HG02981 (cell line): Measurements from ENCODE around the gene ELFN1.

Experiments used
- ATAC-seq: cut with Tn5 transposase; IDR thresholded peaks from one replicate; pipeline ENCODE4 v1.9.1; 2021; ENCODE audit warnings: mild to moderate bottlenecking, moderate library complexity; ENCODE audit not compliant: unreplicated experiment

ELFN1 gene

DNA sequence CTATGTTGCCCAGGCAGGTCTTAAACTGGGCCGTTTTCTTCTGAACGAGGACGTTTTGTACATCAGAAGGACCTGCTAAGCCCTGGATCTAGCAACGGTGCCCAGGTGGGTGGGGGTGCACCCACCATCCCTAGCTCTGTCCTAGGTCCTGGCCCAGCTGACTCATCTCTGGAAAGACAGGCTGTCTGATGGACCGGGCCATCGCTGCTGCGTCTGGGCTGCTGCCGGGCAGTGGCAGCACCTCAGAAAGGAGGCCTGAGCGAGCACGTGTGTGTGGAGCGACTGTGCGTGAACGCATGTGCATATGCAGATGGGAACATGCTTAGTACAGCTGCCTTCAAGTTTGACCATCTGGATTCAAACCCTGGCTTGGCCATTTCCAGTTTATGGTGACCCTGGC lies 7.3 kb upstream of the ELFN1 start:
- no peak for ATAC-seq

- ATAC-seq, result no peak
Observed at GRCh38 chr7:1663223-1663622, 6.9 kb upstream of the ELFN1 start.

GRCh38 chr7:1663857-1664651 lies 6.0 kb upstream of the ELFN1 start:
- ATAC-seq, result no peak

DNA sequence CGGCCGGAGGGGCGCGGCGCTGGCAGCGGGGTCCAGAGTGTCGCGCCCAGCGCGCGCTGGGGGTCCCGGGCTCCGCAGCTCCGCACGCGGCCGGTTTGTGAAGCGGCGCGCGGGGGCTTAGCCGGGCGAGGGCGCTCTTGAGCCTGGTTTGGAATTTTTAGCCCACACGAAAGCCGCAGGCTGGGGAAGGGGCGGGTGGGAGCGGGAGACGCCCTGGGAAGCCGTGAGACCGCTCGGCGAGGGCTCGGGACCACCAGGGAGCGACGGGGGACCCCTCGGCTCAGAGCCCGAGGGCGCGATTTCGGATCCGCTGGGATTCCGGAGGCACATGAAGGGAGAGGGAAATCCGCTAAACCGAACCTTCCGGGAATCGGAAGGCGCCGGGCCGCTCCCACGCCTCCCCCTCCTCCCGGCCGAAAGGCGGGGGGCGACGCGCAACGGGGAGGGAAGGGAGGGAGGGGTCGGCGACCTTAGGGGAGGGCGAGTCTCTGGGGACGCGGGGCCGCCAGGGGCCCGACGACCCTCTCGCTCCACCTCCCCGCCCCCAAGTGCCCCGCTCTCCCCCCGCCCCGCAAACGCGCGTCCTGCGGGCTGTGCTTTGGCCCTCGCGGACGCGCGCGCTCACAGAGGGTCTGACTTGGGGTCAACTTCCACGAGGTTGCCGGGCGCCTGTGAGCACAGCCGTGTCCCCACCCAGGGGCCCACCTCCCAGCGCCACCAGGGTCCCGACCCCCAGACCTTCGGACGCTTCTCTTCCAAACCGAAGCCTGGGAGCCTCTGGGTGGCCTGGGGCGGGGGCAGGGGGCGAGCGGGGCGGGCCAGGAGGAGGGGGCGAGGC lies 5.1 kb upstream of the ELFN1 start:
- no peak for ATAC-seq

DNA sequence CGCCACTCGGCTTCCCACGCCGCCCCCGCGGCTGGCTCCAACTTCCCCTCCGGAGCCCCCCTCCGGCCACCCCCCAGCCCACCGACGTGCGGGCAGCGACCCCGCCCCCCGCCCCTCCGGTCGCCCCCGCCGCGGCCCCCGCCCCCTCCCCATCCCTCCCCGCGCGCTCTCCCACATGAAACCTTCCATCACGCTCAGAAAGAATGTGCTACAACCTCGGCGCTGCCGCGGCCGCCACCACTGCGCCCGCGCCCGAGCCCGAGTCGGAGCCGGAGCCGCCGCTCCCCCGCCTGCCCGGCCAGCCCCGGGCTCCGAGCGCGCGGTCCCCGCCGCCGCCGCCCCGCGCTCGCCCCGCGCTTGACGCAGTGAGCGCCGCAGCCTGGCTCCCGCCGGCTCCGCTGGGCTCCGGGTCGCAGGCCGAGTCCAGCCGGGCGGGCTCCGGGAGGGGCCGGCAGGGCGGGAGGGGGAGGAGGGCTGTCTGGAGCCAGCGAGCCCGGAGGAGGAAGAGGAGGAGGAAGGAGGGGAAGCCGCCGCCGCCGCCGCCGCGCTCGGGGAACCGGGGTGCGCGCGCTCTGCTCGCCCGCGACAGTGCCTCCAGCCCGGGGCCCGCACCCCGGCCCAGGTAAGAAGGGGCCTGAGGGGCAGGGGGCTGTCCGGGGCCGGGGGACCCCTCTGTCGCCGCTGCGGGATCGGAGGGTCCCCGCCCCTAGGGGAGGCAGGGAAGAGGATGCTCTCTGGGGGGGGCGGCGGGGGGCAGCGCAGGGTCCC lies 4.3 kb upstream of the ELFN1 start:
- ATAC-seq, result no peak

DNA sequence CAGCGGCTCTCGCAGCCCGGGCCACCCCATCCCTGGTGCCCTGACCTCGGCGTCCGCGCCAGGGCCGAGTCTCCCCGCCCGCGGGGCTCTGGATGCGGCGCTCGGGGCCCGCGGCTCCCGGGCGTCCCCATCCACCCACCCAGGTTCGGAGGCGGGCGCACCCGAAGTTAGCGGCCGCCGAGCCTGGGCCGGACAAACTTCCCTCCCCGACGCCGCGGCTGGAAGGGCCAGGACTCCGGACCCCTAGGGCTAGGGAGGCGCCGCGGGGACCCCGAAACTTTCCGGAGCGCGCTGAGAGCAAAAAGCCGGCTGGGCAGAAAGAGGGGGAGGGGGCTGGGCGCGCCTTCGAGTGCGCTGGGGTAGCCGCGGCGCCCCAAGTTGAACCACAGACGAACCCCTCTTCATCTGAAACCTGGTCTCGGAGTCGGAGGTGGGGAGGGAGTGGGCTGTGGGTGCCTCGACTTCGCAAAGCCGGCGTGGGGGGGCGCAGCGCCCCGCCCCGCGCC lies 3.7 kb upstream of the ELFN1 start:
- ATAC-seq, result no peak

GRCh38 chr7:1666823-1667565 lies 3.1 kb upstream of the ELFN1 start:
- ATAC-seq, result no peak

DNA sequence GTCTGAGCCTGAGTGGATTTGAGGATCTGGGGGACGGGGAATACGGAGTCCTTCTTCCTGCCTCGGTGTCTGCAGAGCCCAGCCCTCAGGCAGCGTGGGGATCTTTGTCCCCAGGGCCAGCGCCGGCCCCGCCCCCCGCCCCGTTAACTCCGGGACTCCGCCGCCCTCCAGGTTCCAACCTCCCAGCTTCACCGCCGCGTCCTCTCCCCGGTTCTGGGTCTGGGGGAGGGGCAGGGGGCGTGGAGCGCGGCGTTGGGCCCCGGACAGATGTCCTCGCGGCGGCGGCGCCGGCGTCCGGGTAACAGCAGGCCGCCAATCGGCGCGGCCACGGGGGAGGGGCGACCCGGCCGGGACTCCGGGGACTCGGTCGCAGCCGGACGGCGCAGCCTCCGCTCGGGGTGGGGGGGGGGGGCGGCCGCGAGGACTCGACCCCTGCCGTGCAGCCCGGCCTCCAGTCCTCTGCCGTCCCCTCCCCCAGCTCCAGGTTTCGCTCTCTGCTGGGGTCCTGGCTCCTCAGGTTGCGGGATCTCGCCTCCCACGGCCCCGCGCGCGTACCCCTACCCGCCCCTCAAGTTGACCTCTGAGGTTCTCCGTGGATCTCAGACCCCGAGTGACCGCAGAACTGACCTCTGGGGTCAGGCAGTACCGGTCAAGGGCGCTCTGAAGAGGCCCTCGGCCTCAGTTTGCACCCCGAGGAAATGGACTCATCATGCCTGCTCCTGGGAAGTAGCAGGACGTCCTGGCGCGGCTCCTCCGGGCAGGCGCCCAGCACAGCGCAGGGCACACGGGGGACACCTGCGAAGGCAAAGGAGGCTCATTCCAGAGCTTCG lies 2.3 kb upstream of the ELFN1 start:
- ATAC-seq, result no peak

GRCh38 chr7:1668396-1669063 lies 1.5 kb upstream of the ELFN1 start:
- no peak for ATAC-seq

DNA sequence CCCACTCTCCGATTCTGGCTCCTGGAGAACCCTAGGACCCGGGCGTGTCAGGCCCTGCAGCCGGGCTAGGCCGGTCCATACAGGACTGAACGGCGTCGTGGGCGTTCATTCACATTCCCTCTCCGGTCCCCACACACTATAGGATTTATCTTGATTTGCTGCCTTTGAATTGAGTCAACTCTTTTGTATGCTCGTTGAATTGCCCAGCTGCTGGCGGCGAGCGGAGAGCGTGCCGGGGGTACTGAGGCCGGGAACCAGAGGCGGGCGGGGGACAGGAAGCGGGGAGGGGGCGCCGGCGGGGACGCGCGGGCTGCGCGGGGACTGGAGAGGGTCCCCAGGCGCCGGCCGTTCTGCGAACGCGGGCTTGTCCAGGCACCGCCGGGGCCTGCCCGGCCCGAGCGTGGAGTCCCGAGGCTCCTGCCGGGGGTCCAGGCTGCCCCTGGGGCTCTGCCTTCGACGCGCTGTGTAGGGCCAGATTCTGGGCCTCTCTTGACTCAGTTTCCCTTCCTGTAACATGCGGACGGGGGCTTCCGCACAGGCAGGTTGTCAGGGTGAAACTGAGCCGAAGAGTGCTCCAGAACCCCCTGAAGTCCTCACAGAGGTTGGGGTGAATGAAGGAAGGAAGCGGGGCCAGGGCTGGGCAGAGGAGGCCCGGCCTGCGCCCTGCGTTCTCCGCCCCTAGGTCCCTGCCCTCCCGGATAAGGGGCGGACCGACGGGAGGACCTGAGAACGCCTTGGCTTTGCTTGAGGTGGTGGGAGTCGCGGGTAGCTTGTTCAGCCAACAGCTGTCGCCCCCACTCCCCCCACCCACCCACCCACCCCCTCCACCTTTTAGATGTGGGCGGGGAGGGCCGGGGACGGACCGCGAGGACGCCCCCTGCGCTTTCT lies 769 bp upstream of the ELFN1 start:
- ATAC-seq, result no peak

- no peak for ATAC-seq
Observed at GRCh38 chr7:1670894-1671593, 967 bp downstream of the ELFN1 start.

DNA sequence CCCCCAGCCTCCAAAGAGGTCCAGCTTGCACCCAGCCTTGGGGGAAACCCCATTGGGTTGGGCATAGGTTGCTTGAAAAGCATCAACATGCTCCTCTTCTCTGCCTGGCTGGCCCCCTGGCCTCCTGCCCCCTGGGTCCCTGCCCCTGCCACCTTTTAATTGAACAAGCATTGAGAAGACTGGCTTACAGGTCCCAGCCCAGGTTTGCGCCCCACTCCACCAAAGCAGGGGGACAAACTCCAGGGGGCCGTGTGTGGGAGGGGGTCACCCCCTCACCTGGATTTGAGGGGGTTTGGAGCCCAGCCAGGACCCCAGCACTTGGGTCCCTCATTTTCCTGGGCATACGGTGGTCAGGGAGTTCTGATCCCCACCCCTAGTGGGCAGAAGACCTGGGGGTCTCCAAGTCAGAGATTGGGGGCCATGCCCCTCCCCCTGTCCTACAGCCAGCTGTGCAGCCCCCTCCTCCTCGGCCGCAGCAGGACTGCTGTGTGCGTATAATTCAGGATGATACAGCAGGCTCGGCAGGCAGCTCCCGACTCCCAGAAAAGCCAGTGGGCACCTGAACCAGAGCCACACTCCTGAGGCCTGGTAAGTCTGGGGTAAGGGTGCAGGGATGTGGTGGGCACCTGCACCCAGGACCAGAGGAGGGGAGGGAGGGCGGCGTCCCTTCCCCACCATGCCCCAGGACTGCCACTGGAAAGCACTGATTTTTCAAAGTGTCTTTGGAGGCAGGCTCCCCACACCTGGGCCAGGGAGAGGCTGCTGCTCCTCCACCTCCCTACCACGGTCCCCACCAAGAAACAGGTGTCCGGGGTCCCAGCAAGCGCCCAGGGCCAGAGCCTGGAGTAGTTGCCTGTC lies 1.7 kb downstream of the ELFN1 start:
- ATAC-seq, result no peak

GRCh38 chr7:1672851-1673486 lies 2.9 kb downstream of the ELFN1 start:
- ATAC-seq, result no peak

DNA sequence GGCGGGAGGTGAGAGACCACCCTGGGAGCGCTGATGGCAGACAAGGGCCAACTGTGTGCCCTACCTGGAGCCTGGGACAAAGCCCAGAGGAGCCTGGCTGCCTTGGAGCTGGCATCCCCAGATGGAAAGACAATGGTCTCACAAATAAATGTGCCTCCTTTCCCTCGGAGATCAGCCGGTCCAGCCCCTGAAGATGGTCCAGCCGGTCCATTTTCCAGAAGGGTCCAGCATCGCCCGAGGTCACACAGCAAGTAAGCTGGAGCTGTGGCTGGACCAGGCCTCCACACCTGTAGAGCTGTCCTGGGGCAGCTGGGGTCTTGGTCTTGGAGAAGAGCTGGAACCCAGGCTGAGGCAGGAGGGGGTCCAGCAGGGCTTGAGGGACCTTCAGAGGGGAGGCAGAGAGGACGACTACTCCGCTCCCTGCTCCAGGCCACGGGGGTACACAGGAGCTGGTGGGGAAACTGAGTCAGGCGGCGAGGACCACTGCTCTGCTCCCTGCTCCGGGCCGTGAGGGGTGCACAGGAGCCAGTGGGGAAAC lies 3.6 kb downstream of the ELFN1 start:
- ATAC-seq, result no peak

DNA sequence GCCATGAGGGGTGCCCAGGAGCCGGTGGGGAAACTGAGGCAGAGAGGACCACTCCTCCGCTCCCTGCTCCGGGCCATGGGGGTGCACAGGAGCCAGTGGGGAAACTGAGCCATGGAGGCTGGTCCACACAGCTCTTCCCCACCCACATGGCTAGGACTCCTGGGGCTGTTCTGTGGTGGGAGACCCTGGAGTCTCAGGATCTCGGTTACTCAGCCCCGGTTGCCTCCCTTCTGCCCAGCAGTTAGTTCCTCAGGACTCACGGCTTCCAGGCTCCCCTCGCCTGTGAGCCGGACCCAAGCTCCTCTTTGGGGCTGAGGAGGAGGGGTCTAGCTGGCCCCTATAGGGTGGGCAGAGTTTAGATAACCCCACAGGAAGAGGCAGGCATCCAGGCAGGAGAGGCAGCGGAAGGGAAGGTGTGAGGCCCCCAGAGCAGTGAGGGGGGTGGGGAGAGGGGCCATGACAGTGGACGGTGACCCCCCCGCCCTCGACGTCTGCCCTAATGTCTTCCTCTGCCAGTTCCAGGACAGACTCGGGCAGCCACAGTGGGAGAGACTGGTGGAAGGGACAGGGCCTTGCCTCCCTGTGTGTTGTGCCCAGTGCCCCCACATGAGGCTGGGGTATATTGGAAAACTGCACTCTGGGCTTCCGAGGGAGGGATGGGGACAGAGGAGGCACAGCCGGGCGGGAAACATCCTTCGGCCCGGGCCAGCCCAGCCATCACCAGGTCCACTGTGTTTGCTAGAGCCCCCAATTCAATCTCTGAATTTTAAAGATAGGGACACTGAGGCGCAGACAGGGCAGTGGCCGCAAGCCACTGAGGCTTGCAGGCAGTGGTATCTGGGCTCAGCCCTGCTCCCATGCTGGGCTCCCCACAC lies 4.3 kb downstream of the ELFN1 start:
- ATAC-seq, result no peak
